Measurements from ENCODE around the gene MDM1. TPM values are rescaled to one million over a fixed set of nuclear protein-coding genes. Genes with fewer than 3 reads are reported as not detected.
A peak's percentile ranks its signal among the peaks of the same experiment; 100 is the strongest.

MDM1 gene
- total and polyA plus RNA-seq, 2 donors = 27.6 to 28.5 TPM

DNA sequence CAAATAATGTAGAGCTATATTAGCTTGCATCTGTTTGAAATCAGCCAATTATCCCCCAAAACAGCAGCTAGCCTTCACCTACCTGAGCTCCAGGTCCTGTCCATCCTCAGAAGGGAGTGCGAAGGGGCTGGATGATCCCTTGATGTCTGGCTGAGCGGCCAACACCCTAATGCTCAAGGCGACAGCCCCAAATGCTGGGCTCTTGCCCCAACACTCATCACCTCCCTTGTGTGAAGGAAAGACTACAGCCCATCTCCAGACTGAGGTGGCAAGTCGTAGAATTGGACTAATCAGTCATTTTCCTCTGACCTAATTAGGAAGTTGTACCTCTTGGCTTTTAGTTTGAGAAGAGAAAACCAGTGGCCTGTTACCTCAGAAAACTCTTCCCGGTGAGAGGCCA is 16.3 kb upstream of the MDM1 start:
- no peak overlapping the region for H3K4me3 ChIP-seq (ENCODE audit: low read length in 2 of 2)
- H3K9me3 ChIP-seq (ENCODE audit: control insufficient read depth in 2 of 2, insufficient read depth in 1 of 2, low read length in 1 of 2) = no peaks in the 10 kb centered on the region
- 97% methylated on average over 5 of the region's 5 CpGs for WGBS
- H3K27ac ChIP-seq (ENCODE audit: low read depth in 1 of 2, low read length in 1 of 2) = no peak overlapping the region
- no peaks in the 10 kb centered on the region for H3K27me3 ChIP-seq (ENCODE audit: control insufficient read depth in 2 of 2, insufficient read depth in 1 of 2, low read length in 1 of 2)
- H3K4me1 ChIP-seq (ENCODE audit: control insufficient read depth in 2 of 2, insufficient read depth in 2 of 2, low read length in 2 of 2) = no peaks in the 10 kb centered on the region
- no peaks in the 10 kb centered on the region for H3K36me3 ChIP-seq (ENCODE audit: control insufficient read depth in 2 of 2, insufficient read depth in 2 of 2, low read length in 1 of 2)
- DNase-seq (ENCODE audit: low read depth in 6 of 9, low spot score in 9 of 9) = no peak

DNA sequence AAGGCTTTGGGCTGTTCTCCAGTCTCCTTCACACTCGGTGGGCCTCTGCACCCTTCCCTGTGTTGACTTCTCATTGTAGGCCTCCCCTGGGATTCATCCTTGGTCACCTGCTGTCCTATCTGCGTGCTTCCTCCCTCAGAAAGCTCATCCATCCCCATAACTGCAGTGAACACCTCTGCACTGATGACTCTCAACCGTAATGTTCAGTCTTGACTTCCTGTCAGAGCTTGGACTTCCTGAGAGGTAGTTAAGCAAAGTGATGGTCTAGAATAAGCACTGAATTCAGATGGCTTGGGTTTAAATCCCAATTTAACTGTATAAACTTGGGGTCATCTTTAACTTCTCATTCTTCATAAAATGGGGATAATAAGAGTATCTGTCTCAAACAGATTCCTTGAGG is 13.6 kb upstream of the MDM1 start:
- no peaks in the 10 kb centered on the region for H3K27me3 ChIP-seq (ENCODE audit: control insufficient read depth in 2 of 2, insufficient read depth in 1 of 2, low read length in 1 of 2)
- H3K27ac ChIP-seq (ENCODE audit: low read depth in 1 of 2, low read length in 1 of 2) = no peak overlapping the region
- 64% methylated on average over 3 of the region's 3 CpGs for WGBS
- peaks cover 7% of the 10 kb centered on the region in 2 donors for H3K4me1 ChIP-seq (ENCODE audit: control insufficient read depth in 2 of 2, insufficient read depth in 2 of 2, low read length in 2 of 2)
- DNase-seq (ENCODE audit: low read depth in 6 of 9, low spot score in 9 of 9) = no peak
- H3K36me3 ChIP-seq (ENCODE audit: control insufficient read depth in 2 of 2, insufficient read depth in 2 of 2, low read length in 1 of 2) = no peaks in the 10 kb centered on the region
- H3K9me3 ChIP-seq (ENCODE audit: control insufficient read depth in 2 of 2, insufficient read depth in 1 of 2, low read length in 1 of 2) = no peaks in the 10 kb centered on the region
- no peak overlapping the region for H3K4me3 ChIP-seq (ENCODE audit: low read length in 2 of 2)

DNA sequence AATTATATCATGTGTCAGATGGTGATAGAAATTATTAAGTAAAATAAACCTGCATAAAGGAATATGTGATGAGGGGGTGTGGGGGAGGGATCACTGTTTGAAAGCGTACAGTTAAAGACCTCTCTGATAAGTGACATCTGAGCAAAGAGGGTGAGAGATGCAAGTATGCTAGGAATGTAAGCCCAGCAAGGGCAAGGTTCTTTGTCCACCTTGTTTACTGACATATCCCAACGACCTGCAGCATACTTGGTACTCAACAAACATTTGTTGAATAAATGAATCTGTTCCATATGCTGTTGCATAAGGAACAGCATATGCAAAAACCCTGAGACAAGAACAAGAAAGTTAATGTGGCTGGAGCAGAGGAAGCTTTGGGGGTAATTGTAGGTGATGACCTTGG is 12.0 kb upstream of the MDM1 start:
- 86% methylated on average over 2 of the region's 2 CpGs for WGBS
- Histone ChIP-seq H3K36me3 (ENCODE audit: control insufficient read depth in 2 of 2, insufficient read depth in 2 of 2, low read length in 1 of 2) (no peaks in the 10 kb centered on the region), H3K27me3 (ENCODE audit: control insufficient read depth in 2 of 2, insufficient read depth in 1 of 2, low read length in 1 of 2) (no peaks in the 10 kb centered on the region), H3K9me3 (ENCODE audit: control insufficient read depth in 2 of 2, insufficient read depth in 1 of 2, low read length in 1 of 2) (no peaks in the 10 kb centered on the region), H3K4me3 (ENCODE audit: low read length in 2 of 2) (no peak overlapping the region), H3K27ac (ENCODE audit: low read depth in 1 of 2, low read length in 1 of 2) (no peak overlapping the region), H3K4me1 (ENCODE audit: control insufficient read depth in 2 of 2, insufficient read depth in 2 of 2, low read length in 2 of 2) (peaks cover 7% of the 10 kb centered on the region in 2 donors)
- DNase-seq (ENCODE audit: low read depth in 6 of 9, low spot score in 9 of 9) = no peak

DNA sequence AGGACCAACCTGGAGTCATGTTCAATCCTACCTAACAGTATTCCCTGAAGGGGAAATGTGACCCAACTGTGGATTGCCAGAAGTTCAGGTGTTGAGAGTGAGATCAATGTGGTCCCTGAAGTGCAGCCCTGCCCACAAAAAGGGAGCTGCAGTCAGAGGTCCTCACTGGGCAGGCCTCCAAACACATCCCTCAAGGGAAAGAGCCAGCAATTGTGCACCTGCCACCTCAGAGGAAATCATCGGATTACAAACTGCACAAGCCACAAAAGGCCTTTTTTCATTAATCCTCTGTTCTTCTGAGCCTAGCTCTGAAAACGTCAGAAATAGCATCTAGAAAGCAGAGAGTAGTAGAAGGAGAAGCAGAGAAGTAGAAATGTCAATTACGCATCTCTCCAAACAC is 10.8 kb upstream of the MDM1 start:
- H3K9me3 ChIP-seq (ENCODE audit: control insufficient read depth in 2 of 2, insufficient read depth in 1 of 2, low read length in 1 of 2) = no peaks in the 10 kb centered on the region
- peak in 1 of 9 donors; percentile 51 for DNase-seq (ENCODE audit: low read depth in 6 of 9, low spot score in 9 of 9)
- H3K4me3 ChIP-seq (ENCODE audit: low read length in 2 of 2) = no peak overlapping the region
- H3K36me3 ChIP-seq (ENCODE audit: control insufficient read depth in 2 of 2, insufficient read depth in 2 of 2, low read length in 1 of 2) = no peaks in the 10 kb centered on the region
- H3K4me1 ChIP-seq (ENCODE audit: control insufficient read depth in 2 of 2, insufficient read depth in 2 of 2, low read length in 2 of 2) = peaks cover 7% of the 10 kb centered on the region in 2 donors
- no peaks in the 10 kb centered on the region for H3K27me3 ChIP-seq (ENCODE audit: control insufficient read depth in 2 of 2, insufficient read depth in 1 of 2, low read length in 1 of 2)
- peak overlapping the region in 1 of 2 donors; percentile 4 for H3K27ac ChIP-seq (ENCODE audit: low read depth in 1 of 2, low read length in 1 of 2)
- 25% methylated on average over 3 of the region's 3 CpGs for WGBS

DNA sequence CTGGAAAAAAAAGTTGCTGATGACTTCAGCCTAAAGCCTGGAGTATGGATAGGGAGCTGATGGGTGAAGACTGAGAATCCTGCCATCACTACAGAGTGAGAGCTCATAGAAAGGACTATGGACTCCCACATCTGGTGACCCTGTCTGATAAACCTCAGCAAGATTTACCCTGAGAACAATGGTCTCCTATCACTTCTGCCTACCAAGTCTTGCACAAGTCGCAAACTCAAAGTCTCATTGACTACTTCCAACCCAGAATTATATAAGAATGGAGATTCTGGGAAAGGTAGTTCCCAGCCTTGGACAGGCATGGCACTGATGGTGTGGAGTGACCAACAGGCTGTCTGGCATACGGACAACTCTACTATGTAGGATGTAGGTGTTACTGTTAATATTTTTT is 9.7 kb upstream of the MDM1 start:
- 96% methylated on average over 2 of the region's 2 CpGs for WGBS
- Histone ChIP-seq H3K4me1 (ENCODE audit: control insufficient read depth in 2 of 2, insufficient read depth in 2 of 2, low read length in 2 of 2) (peaks cover 7% of the 10 kb centered on the region in 2 donors), H3K9me3 (ENCODE audit: control insufficient read depth in 2 of 2, insufficient read depth in 1 of 2, low read length in 1 of 2) (no peaks in the 10 kb centered on the region), H3K36me3 (ENCODE audit: control insufficient read depth in 2 of 2, insufficient read depth in 2 of 2, low read length in 1 of 2) (no peaks in the 10 kb centered on the region), H3K27ac (ENCODE audit: low read depth in 1 of 2, low read length in 1 of 2) (no peak overlapping the region), H3K4me3 (ENCODE audit: low read length in 2 of 2) (no peak overlapping the region), H3K27me3 (ENCODE audit: control insufficient read depth in 2 of 2, insufficient read depth in 1 of 2, low read length in 1 of 2) (no peaks in the 10 kb centered on the region)
- DNase-seq (ENCODE audit: low read depth in 6 of 9, low spot score in 9 of 9) = no peak

DNA sequence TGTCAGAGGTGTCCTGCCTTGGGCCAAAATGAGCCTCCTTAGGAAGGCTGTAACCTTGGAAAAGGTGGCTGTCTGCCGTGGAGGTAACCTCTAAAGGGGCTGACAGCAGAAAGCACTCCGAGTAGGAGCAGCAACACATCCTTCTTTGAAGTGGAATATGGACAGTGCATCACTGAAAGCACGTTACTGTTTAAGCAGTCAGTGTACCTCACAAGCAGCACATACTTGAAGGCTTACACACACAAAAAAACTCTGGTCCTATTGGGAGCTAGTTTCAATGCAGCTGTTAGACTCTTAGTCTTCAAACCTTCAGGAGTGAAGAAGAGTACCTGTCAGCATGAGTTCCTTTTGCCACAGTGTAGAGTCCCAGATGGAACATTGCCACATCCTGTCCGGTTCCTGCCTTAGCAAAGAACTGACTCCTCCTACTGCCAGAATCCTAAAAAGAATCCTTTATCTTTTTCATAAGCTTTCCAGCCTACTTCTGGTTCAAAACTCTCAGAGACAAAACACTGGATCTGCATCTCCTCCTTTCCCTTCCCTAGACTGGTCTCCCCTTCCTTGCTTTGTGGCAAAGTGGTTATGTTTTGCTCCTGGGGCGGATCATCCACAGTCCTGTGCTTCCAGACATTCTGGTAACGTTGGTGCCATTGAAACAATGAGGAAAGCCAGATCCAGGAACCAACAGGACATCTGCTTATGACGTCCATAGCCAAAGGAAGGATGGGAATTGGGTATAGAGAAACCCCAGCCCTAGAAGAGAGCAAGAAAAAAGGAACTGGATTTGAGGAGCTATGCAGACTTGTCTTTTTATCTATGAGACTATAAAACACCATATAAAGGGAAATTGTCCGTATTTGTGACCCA is 8.5 kb upstream of the MDM1 start:
- no peaks in the 10 kb centered on the region for H3K36me3 ChIP-seq (ENCODE audit: control insufficient read depth in 2 of 2, insufficient read depth in 2 of 2, low read length in 1 of 2)
- DNase-seq (ENCODE audit: low read depth in 6 of 9, low spot score in 9 of 9) = no peak
- 88% methylated on average over 8 of the region's 8 CpGs for WGBS
- no peak overlapping the region for H3K27ac ChIP-seq (ENCODE audit: low read depth in 1 of 2, low read length in 1 of 2)
- no peaks in the 10 kb centered on the region for H3K27me3 ChIP-seq (ENCODE audit: control insufficient read depth in 2 of 2, insufficient read depth in 1 of 2, low read length in 1 of 2)
- no peaks in the 10 kb centered on the region for H3K9me3 ChIP-seq (ENCODE audit: control insufficient read depth in 2 of 2, insufficient read depth in 1 of 2, low read length in 1 of 2)
- no peak overlapping the region for H3K4me3 ChIP-seq (ENCODE audit: low read length in 2 of 2)
- peaks cover 7% of the 10 kb centered on the region in 2 donors for H3K4me1 ChIP-seq (ENCODE audit: control insufficient read depth in 2 of 2, insufficient read depth in 2 of 2, low read length in 2 of 2)

DNA sequence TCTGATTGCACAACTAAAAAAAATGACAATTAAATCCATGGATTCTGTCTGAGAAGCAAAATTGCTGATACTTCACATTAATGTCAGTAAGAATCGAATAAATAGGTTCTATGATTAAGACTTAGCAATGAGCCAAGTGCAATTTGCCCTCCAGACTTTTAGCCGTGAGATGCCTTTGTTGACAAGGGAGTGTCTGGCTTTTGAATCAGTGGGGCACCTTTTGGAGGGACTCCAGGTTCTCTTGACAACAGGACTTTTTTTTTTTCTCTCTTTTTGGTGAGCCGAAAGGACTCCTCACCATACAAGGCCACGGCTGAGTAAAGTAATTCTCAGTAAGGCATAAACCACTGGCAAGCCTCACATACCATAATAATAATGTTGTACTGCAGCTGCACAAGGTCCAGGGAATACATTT is 4.7 kb upstream of the MDM1 start:
- no peaks in the 10 kb centered on the region for H3K36me3 ChIP-seq (ENCODE audit: control insufficient read depth in 2 of 2, insufficient read depth in 2 of 2, low read length in 1 of 2)
- WGBS = 95% methylated on average over 4 of the region's 4 CpGs
- no peaks in the 10 kb centered on the region for H3K9me3 ChIP-seq (ENCODE audit: control insufficient read depth in 2 of 2, insufficient read depth in 1 of 2, low read length in 1 of 2)
- no peak for DNase-seq (ENCODE audit: low read depth in 6 of 9, low spot score in 9 of 9)
- H3K27me3 ChIP-seq (ENCODE audit: control insufficient read depth in 2 of 2, insufficient read depth in 1 of 2, low read length in 1 of 2) = no peaks in the 10 kb centered on the region
- H3K4me3 ChIP-seq (ENCODE audit: low read length in 2 of 2) = no peak overlapping the region
- H3K27ac ChIP-seq (ENCODE audit: low read depth in 1 of 2, low read length in 1 of 2) = no peak overlapping the region
- H3K4me1 ChIP-seq (ENCODE audit: control insufficient read depth in 2 of 2, insufficient read depth in 2 of 2, low read length in 2 of 2) = peaks cover 3 to 17% of the 10 kb centered on the region in 2 donors

DNA sequence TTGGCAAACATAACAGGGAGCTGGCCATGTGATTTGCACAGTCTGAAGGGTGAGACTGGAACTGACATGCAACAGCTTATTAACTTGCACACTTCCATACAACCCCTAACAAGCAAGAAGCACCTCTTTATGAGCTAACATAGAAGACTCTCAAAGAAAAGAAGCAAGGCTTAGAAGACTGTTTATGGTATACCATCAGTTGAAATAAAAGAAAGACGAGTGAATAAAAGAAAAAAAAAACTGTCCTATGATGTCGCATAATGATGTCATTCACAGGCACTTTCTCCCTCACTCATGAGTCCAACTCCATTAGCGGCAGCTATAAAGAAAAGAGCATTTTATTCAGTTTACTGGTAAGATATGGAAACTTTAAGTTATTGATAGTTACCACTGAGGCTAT is 3.3 kb upstream of the MDM1 start:
- no peak for DNase-seq (ENCODE audit: low read depth in 6 of 9, low spot score in 9 of 9)
- no peak overlapping the region for H3K4me3 ChIP-seq (ENCODE audit: low read length in 2 of 2)
- H3K9me3 ChIP-seq (ENCODE audit: control insufficient read depth in 2 of 2, insufficient read depth in 1 of 2, low read length in 1 of 2) = no peaks in the 10 kb centered on the region
- no peaks in the 10 kb centered on the region for H3K27me3 ChIP-seq (ENCODE audit: control insufficient read depth in 2 of 2, insufficient read depth in 1 of 2, low read length in 1 of 2)
- 97% methylated on average over 3 of the region's 3 CpGs for WGBS
- no peak overlapping the region for H3K27ac ChIP-seq (ENCODE audit: low read depth in 1 of 2, low read length in 1 of 2)
- H3K36me3 ChIP-seq (ENCODE audit: control insufficient read depth in 2 of 2, insufficient read depth in 2 of 2, low read length in 1 of 2) = no peaks in the 10 kb centered on the region
- H3K4me1 ChIP-seq (ENCODE audit: control insufficient read depth in 2 of 2, insufficient read depth in 2 of 2, low read length in 2 of 2) = peaks cover 10 to 30% of the 10 kb centered on the region in 2 donors

DNA sequence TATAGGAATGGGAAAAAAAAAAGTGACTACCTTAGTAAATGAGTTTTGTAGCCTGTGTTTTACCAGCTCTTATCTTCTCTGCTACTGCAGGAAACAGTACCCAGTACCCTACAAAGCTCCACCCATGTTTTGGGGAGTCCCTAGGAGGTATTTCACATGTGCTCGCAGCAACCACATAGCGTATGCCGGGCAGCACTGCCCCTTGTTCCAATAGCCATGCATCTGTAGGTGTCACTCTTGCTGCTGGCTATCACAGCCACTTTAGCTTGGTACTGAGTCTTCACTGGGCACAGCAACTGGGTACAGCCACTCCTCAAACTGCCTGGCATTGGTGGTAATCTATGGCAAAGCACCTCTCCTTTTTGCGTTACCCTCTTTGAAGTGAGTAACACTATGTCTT is 2.0 kb upstream of the MDM1 start:
- Histone ChIP-seq H3K4me1 (ENCODE audit: control insufficient read depth in 2 of 2, insufficient read depth in 2 of 2, low read length in 2 of 2) (peaks cover 10 to 30% of the 10 kb centered on the region in 2 donors), H3K27me3 (ENCODE audit: control insufficient read depth in 2 of 2, insufficient read depth in 1 of 2, low read length in 1 of 2) (no peaks in the 10 kb centered on the region), H3K4me3 (ENCODE audit: low read length in 2 of 2) (no peak overlapping the region), H3K9me3 (ENCODE audit: control insufficient read depth in 2 of 2, insufficient read depth in 1 of 2, low read length in 1 of 2) (no peaks in the 10 kb centered on the region), H3K36me3 (ENCODE audit: control insufficient read depth in 2 of 2, insufficient read depth in 2 of 2, low read length in 1 of 2) (peaks cover 0 to 6% of the 10 kb centered on the region in 2 donors), H3K27ac (ENCODE audit: low read depth in 1 of 2, low read length in 1 of 2) (no peak overlapping the region)
- WGBS = 57% methylated on average over 4 of the region's 4 CpGs
- DNase-seq (ENCODE audit: low read depth in 6 of 9, low spot score in 9 of 9) = peak in 1 of 9 donors; percentile 28

Data from thymus (tissue), 11 donors.